ENCODE measurements around the gene SIX6.

SIX6 gene

DNA sequence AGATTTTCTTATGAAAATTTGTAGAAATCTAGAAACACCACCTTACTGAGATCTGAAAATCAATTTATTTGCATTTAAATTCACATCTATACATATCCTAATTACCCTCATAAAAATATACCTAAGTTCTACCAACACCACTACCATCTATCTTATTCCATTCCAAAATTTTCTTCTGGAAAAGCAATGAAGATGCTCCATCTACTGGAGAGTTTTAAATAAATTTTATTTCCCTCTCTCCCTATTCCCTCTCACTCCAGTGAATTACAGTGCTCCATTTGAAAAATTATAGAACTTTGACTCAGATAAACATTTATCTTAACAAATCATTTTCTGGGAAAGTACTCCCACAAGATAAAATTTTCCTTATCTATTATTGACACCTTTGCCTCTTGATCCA lies 20.8 kb upstream of the SIX6 start:
- no peak for DNase-seq (ENCODE audit: extremely low spot score)

DNA sequence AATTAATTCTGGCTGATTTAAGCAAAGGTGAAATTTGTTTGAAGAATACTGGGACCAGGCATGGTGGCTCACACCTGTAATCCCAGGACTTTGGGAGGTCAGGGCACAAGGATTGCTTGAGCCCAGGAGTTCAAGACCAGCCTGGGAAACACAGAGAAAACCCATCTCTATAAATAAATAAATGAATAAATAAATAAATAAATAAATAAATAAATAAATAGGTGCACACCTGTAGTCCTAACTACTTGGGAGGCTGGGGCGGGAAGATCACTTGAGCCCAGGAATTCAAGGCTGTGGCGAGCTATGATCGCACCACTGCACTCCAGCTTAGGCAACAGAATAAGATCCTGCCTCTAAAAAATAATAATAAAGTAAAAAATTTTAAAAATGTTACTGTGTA lies 18.7 kb upstream of the SIX6 start:
- no peak for TF ChIP-seq NFRKB (IDR thresholded peaks at IDR 0.05)
- no peak for TF ChIP-seq ARNT (IDR thresholded peaks at IDR 0.05)
- no peak for TF ChIP-seq ELF4 (IDR thresholded peaks at IDR 0.05)
- TF ChIP-seq, protein P1, sequence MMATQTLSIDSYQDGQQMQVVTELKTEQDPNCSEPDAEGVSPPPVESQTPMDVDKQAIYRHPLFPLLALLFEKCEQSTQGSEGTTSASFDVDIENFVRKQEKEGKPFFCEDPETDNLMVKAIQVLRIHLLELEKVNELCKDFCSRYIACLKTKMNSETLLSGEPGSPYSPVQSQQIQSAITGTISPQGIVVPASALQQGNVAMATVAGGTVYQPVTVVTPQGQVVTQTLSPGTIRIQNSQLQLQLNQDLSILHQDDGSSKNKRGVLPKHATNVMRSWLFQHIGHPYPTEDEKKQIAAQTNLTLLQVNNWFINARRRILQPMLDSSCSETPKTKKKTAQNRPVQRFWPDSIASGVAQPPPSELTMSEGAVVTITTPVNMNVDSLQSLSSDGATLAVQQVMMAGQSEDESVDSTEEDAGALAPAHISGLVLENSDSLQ (IDR thresholded peaks at IDR 0.05), result no peak
- no peak for TF ChIP-seq SP1 (IDR thresholded peaks at IDR 0.05)
- no peak for TF ChIP-seq TARDBP (IDR thresholded peaks at IDR 0.05)
- no peak for TF ChIP-seq HDGF (IDR thresholded peaks at IDR 0.05; ENCODE audit: borderline replicate concordance)
- ChIA-PET CTCF (interaction anchor here (0.6 to 1.4 kb wide), 2 partner anchors 140 to 143 kb away, joined by 4 to 5 read pairs; no protein-coding TSS in a partner anchor), POLR2A (no interaction called here)
- no peak for DNase-seq (ENCODE audit: extremely low spot score)

More for the DNA sequence above, 20.8 kb upstream of the SIX6 start:
- TF ChIP-seq BHLHE40 (IDR thresholded peaks at IDR 0.05; ENCODE audit: borderline replicate concordance) (no peak), LEF1 (IDR thresholded peaks at IDR 0.05; ENCODE audit: borderline replicate concordance) (no peak), CTBP1 (IDR thresholded peaks at IDR 0.05; ENCODE audit: borderline replicate concordance) (no peak), FOXA1 (IDR thresholded peaks at IDR 0.05) (no peak), NFRKB (IDR thresholded peaks at IDR 0.05) (no peak), SP1 (IDR thresholded peaks at IDR 0.05) (no peak), SUZ12 (IDR thresholded peaks at IDR 0.05) (no peak), ARNT (IDR thresholded peaks at IDR 0.05) (no peak), FOXK2 (IDR thresholded peaks at IDR 0.05) (no peak), ELF4 (IDR thresholded peaks at IDR 0.05) (no peak), HDGF (IDR thresholded peaks at IDR 0.05; ENCODE audit: borderline replicate concordance) (no peak), FOXM1 (IDR thresholded peaks at IDR 0.05; ENCODE audit: borderline replicate concordance) (no peak), TARDBP (IDR thresholded peaks at IDR 0.05) (no peak), ZNF384 (IDR thresholded peaks at IDR 0.05) (no peak), L3MBTL2 (conservative IDR thresholded peaks at IDR 0.05) (no peak)
- TF ChIP-seq, protein P1 (IDR thresholded peaks at IDR 0.05), result no peak
- CTCF ChIA-PET, result no interaction called here
- POLR2A ChIA-PET, result no interaction called here

DNA sequence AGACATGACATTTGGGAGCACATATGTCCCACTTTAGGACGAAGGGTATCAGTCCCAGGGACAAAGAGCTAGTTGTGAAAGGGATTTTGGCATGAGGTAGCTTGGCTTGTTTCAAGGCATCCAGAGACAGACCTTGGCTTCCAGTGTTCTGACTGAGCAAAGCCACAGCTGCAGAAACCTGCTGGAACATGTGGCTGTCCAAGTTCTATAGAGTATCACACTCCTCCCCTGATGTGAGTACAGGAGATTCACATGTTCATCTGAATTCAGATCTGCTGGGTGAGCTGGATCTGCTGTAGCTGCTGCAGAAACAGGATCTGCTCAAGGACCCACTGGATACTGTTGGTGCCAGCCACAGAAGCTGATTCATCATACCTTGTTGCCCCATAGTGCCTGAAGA lies 13.0 kb upstream of the SIX6 start:
- ChIA-PET POLR2A (interaction anchor here (0.6 kb wide), 1 partner anchor 20 kb away, joined by 3 read pairs; no protein-coding TSS in a partner anchor), CTCF (interaction anchor here (1.3 kb wide), 1 partner anchor 146 kb away, joined by 5 read pairs; no protein-coding TSS in a partner anchor)
- TF ChIP-seq, protein P1 (IDR thresholded peaks at IDR 0.05), result no peak
- TF ChIP-seq ELF4 (IDR thresholded peaks at IDR 0.05), result no peak
- TF ChIP-seq HDGF (IDR thresholded peaks at IDR 0.05; ENCODE audit: borderline replicate concordance), result no peak
- no peak for TF ChIP-seq LEF1 (IDR thresholded peaks at IDR 0.05; ENCODE audit: borderline replicate concordance)
- TF ChIP-seq SUZ12 (IDR thresholded peaks at IDR 0.05), result no peak
- no peak for TF ChIP-seq L3MBTL2 (conservative IDR thresholded peaks at IDR 0.05)
- TF ChIP-seq FOXK2 (IDR thresholded peaks at IDR 0.05), result no peak
- no peak for TF ChIP-seq FOXA1 (IDR thresholded peaks at IDR 0.05)
- TF ChIP-seq NFRKB (IDR thresholded peaks at IDR 0.05), result no peak
- TF ChIP-seq SP1 (IDR thresholded peaks at IDR 0.05), result no peak
- no peak for TF ChIP-seq CTBP1 (IDR thresholded peaks at IDR 0.05; ENCODE audit: borderline replicate concordance)
- TF ChIP-seq ZNF384 (IDR thresholded peaks at IDR 0.05), result no peak
- TF ChIP-seq FOXM1 (IDR thresholded peaks at IDR 0.05; ENCODE audit: borderline replicate concordance), result no peak
- TF ChIP-seq ARNT (IDR thresholded peaks at IDR 0.05), result no peak
- TF ChIP-seq BHLHE40 (IDR thresholded peaks at IDR 0.05; ENCODE audit: borderline replicate concordance), result no peak
- no peak for TF ChIP-seq TARDBP (IDR thresholded peaks at IDR 0.05)
- no peak for DNase-seq (ENCODE audit: extremely low spot score)

DNA sequence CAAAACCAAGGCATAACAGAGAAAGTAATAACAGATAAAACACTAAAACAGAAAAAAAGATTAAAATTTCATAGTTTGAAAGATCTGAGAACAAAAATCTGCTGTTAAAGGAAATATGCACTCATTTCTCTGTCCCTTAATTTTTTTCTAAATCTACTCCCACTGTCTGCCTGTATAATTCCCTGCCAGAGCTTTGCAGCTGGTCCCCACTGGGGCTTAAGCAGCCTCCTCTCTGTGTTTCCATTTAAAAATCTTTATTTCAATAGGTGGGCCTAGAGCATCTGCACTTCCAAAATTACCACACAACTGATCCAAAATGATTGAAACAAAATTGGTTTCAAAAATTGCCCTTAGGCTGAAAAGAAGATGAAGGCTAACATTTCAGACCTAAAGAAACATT lies 6.4 kb upstream of the SIX6 start:
- DNase-seq (ENCODE audit: extremely low spot score), result no peak
- CTCF ChIA-PET, result no interaction called here
- TF ChIP-seq CTBP1 (IDR thresholded peaks at IDR 0.05; ENCODE audit: borderline replicate concordance) (no peak), TARDBP (IDR thresholded peaks at IDR 0.05) (no peak)
- POLR2A ChIA-PET, result no interaction called here

DNA sequence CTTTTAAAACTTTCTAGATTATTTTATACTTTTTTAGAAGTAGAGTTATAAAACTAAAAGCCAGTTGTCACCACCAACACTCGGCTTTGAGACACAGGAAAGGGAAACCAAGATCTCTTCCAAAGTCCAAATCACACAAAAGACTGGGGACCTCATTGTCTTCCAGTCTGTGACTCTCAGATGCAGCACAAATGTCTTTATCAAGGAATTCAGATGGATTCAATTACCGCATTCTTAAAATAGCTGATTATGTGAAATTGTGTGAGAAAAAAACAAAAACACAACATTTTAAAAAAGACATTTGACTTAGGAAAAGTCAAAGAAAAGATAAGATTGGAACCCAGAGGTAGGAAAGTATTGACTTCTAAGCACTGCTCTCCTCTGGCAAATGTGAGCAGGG lies 3.5 kb upstream of the SIX6 start:
- TF ChIP-seq L3MBTL2 (conservative IDR thresholded peaks at IDR 0.05) (no peak), ZNF384 (IDR thresholded peaks at IDR 0.05) (no peak), SP1 (IDR thresholded peaks at IDR 0.05) (no peak)
- ChIA-PET CTCF (no interaction called here), POLR2A (no interaction called here)
- no peak for DNase-seq (ENCODE audit: extremely low spot score)

DNA sequence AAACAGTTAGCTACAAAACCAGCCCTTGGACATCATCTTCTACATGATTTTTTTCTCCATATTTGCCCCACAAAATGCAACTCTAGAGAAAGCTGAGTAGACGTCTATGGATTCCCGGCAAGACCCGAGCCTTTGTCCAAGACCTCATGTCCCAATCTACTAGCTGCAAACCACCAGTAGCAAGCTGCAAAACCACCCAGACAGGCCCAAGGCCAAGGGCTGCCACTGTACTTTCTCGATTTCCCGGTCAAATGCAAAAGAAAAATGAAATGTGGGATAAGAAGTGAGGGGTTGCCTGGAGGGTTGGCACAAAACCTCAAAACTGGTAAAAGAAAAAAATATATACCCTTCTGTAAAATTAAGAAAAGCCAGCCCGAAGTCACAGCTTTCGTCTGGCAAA lies 2.9 kb upstream of the SIX6 start:
- POLR2A ChIA-PET, result interaction anchor here (0.6 to 1.1 kb wide), 2 partner anchors 9 to 183 kb away, joined by 3 read pairs; no protein-coding TSS in a partner anchor
- no peak for DNase-seq (ENCODE audit: extremely low spot score)
- TF ChIP-seq FOXK2 (IDR thresholded peaks at IDR 0.05), result no peak
- TF ChIP-seq FOXA1 (IDR thresholded peaks at IDR 0.05), result no peak
- TF ChIP-seq, protein P1 (IDR thresholded peaks at IDR 0.05), result no peak
- no peak for TF ChIP-seq ELF4 (IDR thresholded peaks at IDR 0.05)
- TF ChIP-seq SUZ12 (IDR thresholded peaks at IDR 0.05), result no peak
- no peak for TF ChIP-seq ARNT (IDR thresholded peaks at IDR 0.05)
- no peak for TF ChIP-seq L3MBTL2 (conservative IDR thresholded peaks at IDR 0.05)
- TF ChIP-seq SP1 (IDR thresholded peaks at IDR 0.05), result no peak
- no peak for TF ChIP-seq TARDBP (IDR thresholded peaks at IDR 0.05)
- no peak for TF ChIP-seq CTBP1 (IDR thresholded peaks at IDR 0.05; ENCODE audit: borderline replicate concordance)
- TF ChIP-seq BHLHE40 (IDR thresholded peaks at IDR 0.05; ENCODE audit: borderline replicate concordance), result no peak
- no peak for TF ChIP-seq ZNF384 (IDR thresholded peaks at IDR 0.05)
- CTCF ChIA-PET, result no interaction called here

All from HEK293T (cell line).